Measurements from ENCODE around the gene ANKRD36C.
"Not testable (repeated sequence)": the region's sequence is repeated elsewhere in the genome, so short reads cannot be mapped to it uniquely, and the experiment has no call there.

The ANKRD36C gene

GRCh38 chr2:95930740-95931139 is 60.9 kb downstream of the ANKRD36C start:
- ATAC-seq (replicated peaks): peak; percentile 68 to 72
- not testable (repeated sequence) for H3K27me3 Mint-ChIP-seq, H3K4me3 Mint-ChIP-seq, H3K4me1 Mint-ChIP-seq, H3K9me3 Mint-ChIP-seq, H3K27ac Mint-ChIP-seq
- peaks cover 13 to 37% of the 10 kb centered on the region in 2 donors for H3K36me3 Mint-ChIP-seq
- DNase-seq: peak; percentile 1

GRCh38 chr2:95917007-95917406 is 74.6 kb downstream of the ANKRD36C start:
- not testable (repeated sequence) for H3K4me3 Mint-ChIP-seq; DNase-seq; H3K9me3 Mint-ChIP-seq; H3K4me1 Mint-ChIP-seq; H3K27me3 Mint-ChIP-seq; ATAC-seq (replicated peaks); H3K27ac Mint-ChIP-seq
- H3K36me3 Mint-ChIP-seq: peaks cover 43 to 62% of the 10 kb centered on the region in 2 donors

DNA sequence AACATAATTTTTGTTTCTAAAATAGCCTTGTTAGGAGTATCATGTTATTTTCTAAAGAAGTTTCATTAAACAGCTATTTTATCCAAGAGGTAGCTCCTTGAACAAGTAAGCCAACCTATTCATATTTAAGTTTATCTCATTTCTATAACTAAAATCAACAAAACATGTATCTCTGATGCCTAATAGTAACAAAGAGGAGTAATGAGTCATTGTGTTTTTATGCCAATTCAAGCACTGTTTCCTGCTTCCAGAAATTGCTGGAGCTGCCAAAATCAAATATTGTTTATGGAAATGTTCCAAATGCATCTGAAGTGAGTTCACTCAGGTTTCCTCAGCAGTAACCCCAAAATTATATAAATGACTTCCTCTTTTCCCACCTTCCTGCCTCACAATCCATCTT is 76.5 kb downstream of the ANKRD36C start:
- not testable (repeated sequence) for H3K27me3 Mint-ChIP-seq

GRCh38 chr2:95911431-95911830 is 80.2 kb downstream of the ANKRD36C start:
- not testable (repeated sequence) for H3K4me3 Mint-ChIP-seq; H3K27me3 Mint-ChIP-seq; H3K9me3 Mint-ChIP-seq; H3K4me1 Mint-ChIP-seq; H3K27ac Mint-ChIP-seq; DNase-seq; ATAC-seq (replicated peaks)
- peaks cover 27 to 50% of the 10 kb centered on the region in 2 donors for H3K36me3 Mint-ChIP-seq

More for the DNA sequence above, 76.5 kb downstream of the ANKRD36C start:
- H3K4me3 Mint-ChIP-seq; DNase-seq; ATAC-seq (replicated peaks); H3K27ac Mint-ChIP-seq; H3K9me3 Mint-ChIP-seq; H3K4me1 Mint-ChIP-seq: not testable (repeated sequence)
- peaks cover 42 to 70% of the 10 kb centered on the region in 2 donors for H3K36me3 Mint-ChIP-seq

DNA sequence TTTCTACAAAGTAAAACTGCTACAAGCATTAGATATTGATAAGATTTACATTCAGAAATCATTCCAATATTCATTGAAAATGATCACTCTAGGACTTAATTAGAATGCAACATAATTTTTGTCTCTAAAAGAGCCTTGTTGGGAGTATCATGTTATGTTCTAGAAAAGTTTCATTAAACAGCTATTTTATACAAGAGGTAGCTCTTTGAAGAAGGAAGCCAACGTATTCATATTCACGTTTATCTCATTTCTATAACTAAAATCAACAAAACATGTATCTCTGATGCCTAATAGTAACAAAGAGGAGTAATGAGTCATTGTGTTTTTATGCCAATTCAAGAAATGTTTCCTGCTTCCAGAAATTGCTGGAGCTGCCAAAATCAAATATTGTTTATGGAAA is 97.2 kb downstream of the ANKRD36C start:
- ATAC-seq (replicated peaks); H3K4me3 Mint-ChIP-seq; H3K9me3 Mint-ChIP-seq; H3K27me3 Mint-ChIP-seq; DNase-seq; H3K4me1 Mint-ChIP-seq; H3K27ac Mint-ChIP-seq: not testable (repeated sequence)
- H3K36me3 Mint-ChIP-seq: peaks cover 10 to 24% of the 10 kb centered on the region in 2 donors

- not testable (repeated sequence) for H3K27ac Mint-ChIP-seq; H3K4me1 Mint-ChIP-seq; H3K4me3 Mint-ChIP-seq; DNase-seq; ATAC-seq (replicated peaks); H3K9me3 Mint-ChIP-seq; H3K27me3 Mint-ChIP-seq
- H3K36me3 Mint-ChIP-seq: peaks cover 6 to 15% of the 10 kb centered on the region in 2 donors
These were observed 123.7 kb downstream of the ANKRD36C start for GRCh38 chr2:95867929-95868328.

GRCh38 chr2:95867047-95867677 is 124.5 kb downstream of the ANKRD36C start:
- DNase-seq; ATAC-seq (replicated peaks); H3K9me3 Mint-ChIP-seq; H3K4me3 Mint-ChIP-seq; H3K4me1 Mint-ChIP-seq; H3K27ac Mint-ChIP-seq; H3K27me3 Mint-ChIP-seq: not testable (repeated sequence)
- H3K36me3 Mint-ChIP-seq: peaks cover 2 to 12% of the 10 kb centered on the region in 2 donors

DNA sequence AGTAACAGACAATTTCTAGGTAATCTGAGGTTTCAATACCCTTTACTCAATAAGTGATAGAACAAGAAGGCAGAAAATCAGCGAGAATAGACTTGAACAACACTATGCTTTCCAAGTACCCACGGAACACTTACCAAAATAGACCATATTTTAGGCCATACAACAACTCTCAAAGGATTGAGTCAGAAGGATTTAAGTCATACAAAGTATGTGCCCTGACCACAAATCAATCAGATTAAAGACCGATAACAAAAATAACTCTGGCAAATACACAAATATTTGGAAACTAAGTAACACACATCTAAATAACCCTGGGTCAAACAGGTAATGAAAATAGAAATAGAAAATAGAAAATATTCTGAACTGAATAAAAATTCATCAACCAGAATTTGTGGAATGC is 129.5 kb downstream of the ANKRD36C start:
- not testable (repeated sequence) for DNase-seq; H3K27ac Mint-ChIP-seq; ATAC-seq (replicated peaks); H3K9me3 Mint-ChIP-seq; H3K36me3 Mint-ChIP-seq; H3K4me3 Mint-ChIP-seq; H3K27me3 Mint-ChIP-seq; H3K4me1 Mint-ChIP-seq

DNA sequence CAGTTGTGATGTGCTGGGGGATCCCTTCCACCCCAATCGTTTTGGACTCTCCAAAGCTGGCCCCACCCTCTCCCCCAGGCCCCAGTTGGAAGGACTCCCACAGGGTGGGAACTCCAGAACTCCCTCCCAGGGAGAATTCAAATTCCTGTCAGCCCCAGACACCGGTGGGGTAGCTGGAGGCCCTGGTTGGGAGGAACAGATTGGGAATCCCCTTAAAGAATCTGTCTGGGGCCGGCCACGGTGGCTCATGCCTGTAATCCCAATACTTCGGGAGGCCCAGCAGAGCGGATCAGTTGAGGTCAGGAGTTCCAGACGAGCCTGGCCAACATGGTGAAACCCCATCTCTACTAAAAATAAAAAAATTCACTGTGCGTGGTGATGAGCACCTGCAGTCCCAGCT is 155.5 kb downstream of the ANKRD36C start:
- DNase-seq (no peak), ATAC-seq (replicated peaks) (no peak)
- Mint-ChIP-seq H3K36me3 (peaks cover 45 to 60% of the 10 kb centered on the region in 2 donors), H3K9me3 (no peaks in the 10 kb centered on the region), H3K4me3 (no peak overlapping the region), H3K27ac (no peak overlapping the region), H3K4me1 (no peaks in the 10 kb centered on the region), H3K27me3 (no peaks in the 10 kb centered on the region)

DNA sequence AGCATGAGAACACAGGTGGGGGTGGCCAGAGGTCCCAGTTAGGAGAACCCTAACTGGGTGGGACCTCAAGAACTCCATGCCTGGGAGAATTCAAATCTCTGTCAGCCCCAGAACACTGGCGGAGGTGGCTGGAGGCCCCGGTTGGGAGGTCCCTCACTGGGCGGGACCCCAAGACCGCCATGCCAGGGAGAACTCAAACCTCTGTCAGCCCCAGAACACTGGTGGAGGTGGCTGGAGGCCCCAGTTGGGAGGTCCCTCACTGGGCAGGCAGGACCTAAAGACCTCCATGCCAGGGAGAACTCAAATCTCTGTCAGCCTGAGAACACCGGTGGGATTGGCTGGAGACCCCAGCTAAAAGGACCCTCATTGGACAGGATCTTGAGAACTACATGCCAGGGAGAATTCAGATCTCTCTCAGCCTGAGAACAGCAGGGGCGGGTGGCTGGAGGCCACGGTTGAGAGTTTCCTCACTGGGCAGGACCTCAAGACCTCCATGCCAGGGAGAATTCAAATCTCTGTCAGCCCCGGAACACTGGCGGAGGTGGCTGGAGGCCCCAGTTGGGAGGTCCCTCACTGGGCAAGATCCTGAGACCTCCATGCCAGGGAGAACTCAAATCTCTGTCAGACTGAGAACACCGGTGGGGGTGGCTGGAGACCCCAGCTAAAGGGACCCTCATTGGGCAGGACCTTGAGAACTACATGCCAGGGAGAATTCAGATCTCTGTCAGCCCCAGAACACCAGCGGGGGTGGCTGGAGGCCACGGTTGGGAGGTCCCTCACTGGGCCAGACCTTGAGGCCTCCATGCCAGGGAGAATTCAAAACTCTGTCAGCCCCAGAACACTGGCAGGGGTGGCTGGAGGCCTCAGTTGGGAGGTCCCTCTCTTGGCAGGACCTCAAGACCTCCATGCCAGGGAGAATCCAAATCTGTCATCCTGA is 157.3 kb downstream of the ANKRD36C start:
- H3K27me3 Mint-ChIP-seq; H3K9me3 Mint-ChIP-seq; H3K4me1 Mint-ChIP-seq; H3K27ac Mint-ChIP-seq; DNase-seq; ATAC-seq (replicated peaks); H3K4me3 Mint-ChIP-seq: not testable (repeated sequence)
- H3K36me3 Mint-ChIP-seq: peaks cover 59 to 75% of the 10 kb centered on the region in 2 donors

DNA sequence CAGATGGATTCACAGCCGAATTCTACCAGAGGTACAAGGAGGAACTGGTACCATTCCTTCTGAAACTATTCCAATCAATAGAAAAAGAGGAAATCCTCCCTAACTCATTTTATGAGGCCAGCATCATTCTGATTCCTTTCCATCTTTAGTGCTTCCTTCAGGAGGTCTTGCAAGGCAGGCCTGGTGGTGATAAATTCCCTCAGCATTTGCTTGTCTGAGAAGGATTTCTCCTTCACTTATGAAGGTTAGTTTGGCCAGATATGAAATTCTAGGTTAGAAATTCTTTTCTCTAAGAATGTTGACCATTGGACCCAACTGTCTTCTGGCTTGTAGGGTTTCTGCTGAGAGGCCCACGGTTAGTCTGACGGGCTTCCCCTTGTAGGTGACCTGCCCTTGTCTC is 167.4 kb downstream of the ANKRD36C start:
- H3K9me3 Mint-ChIP-seq: peaks cover 34 to 43% of the 10 kb centered on the region in 2 donors
- H3K27me3 Mint-ChIP-seq: not testable (repeated sequence)

GRCh38 chr2:95817521-95817920 is 174.1 kb downstream of the ANKRD36C start:
- not testable (repeated sequence) for H3K4me3 Mint-ChIP-seq; H3K27me3 Mint-ChIP-seq; H3K4me1 Mint-ChIP-seq; DNase-seq; ATAC-seq (replicated peaks)
- H3K36me3 Mint-ChIP-seq: peaks cover 16 to 40% of the 10 kb centered on the region in 2 donors
- peaks cover 33 to 51% of the 10 kb centered on the region in 2 donors for H3K9me3 Mint-ChIP-seq
- H3K27ac Mint-ChIP-seq: peak overlapping the region; percentile 2

More for the DNA sequence above, 167.4 kb downstream of the ANKRD36C start:
- peaks cover 19 to 46% of the 10 kb centered on the region in 2 donors for H3K36me3 Mint-ChIP-seq
- ATAC-seq (replicated peaks); H3K4me1 Mint-ChIP-seq; H3K27ac Mint-ChIP-seq; DNase-seq; H3K4me3 Mint-ChIP-seq: not testable (repeated sequence)

- H3K27me3 Mint-ChIP-seq; H3K4me1 Mint-ChIP-seq; ATAC-seq (replicated peaks); H3K4me3 Mint-ChIP-seq; DNase-seq; H3K27ac Mint-ChIP-seq: not testable (repeated sequence)
- peaks cover 16 to 37% of the 10 kb centered on the region in 2 donors for H3K36me3 Mint-ChIP-seq
- H3K9me3 Mint-ChIP-seq: peaks cover 18 to 31% of the 10 kb centered on the region in 2 donors
These were observed 178.3 kb downstream of the ANKRD36C start for GRCh38 chr2:95813311-95813710.

GRCh38 chr2:95799892-95800291 is 191.7 kb downstream of the ANKRD36C start:
- Mint-ChIP-seq H3K27ac (no peak overlapping the region), H3K4me1 (no peaks in the 10 kb centered on the region), H3K9me3 (peaks cover 15 to 25% of the 10 kb centered on the region in 2 donors), H3K4me3 (no peak overlapping the region), H3K36me3 (peaks cover 8 to 10% of the 10 kb centered on the region in 2 donors), H3K27me3 (no peaks in the 10 kb centered on the region)
- DNase-seq: no peak
- ATAC-seq (replicated peaks): no peak
